Gastroesophageal sphincter (tissue), 3 donors: ENCODE results near the gene FAN1.

Experiments
- CTCF ChIP-seq, 4 experiments: fragments of 200-600 bp in 2 of 4; fragments of 450-650 bp in 2 of 4; sonication (generic) in 1 of 4; IDR thresholded peaks; one replicate each; pipeline ENCODE4 v1.5.1; 2017 to 2019; ENCODE audit warnings: antibody characterized with exemption in 4 of 4, mild to moderate bottlenecking in 2 of 4, moderate library complexity in 2 of 4
- EP300 ChIP-seq: sonication (generic); formaldehyde crosslinking; IDR thresholded peaks from one replicate; pipeline ENCODE4 v1.6.1; 2017; ENCODE audit warnings: antibody characterized with exemption, mild to moderate bottlenecking
- POLR2A ChIP-seq, 2 donors: fragments of 450-650 bp; IDR thresholded peaks; one replicate each; pipeline ENCODE4 v1.6.1; 2017; ENCODE audit warnings: antibody characterized with exemption in 2 of 2, mild to moderate bottlenecking in 2 of 2, moderate library complexity in 1 of 2
- POLR2AphosphoS5 ChIP-seq: sonication (generic); formaldehyde crosslinking; IDR thresholded peaks from one replicate; pipeline ENCODE4 v1.6.1; 2017; ENCODE audit warnings: antibody characterized with exemption

GRCh38 chr15:30859091-30859874, 44.4 kb upstream of the FAN1 start:
- TF ChIP-seq CTCF (IDR thresholded peaks at IDR 0.05) (peak; percentile 15 to 52 (median 29)), POLR2A (IDR thresholded peaks at IDR 0.05) (no peak), EP300 (no peak), POLR2AphosphoS5 (no peak)
